ENCODE measurements around the gene PDIA2.

- TF ChIP-seq POLR2AphosphoS5 (IDR thresholded peaks at IDR 0.05; ENCODE audit: low read depth) (no peak), CTCF (IDR thresholded peaks at IDR 0.05; ENCODE audit: insufficient read depth, low read length) (no peak)
Measured at GRCh38 chr16:279531-279930, 3.4 kb upstream of the PDIA2 start.

All from HL-60 (cell line).